DMS153 (cell line): ENCODE results near the gene CDY2B.
"Not testable (repeated sequence)": the region's sequence is repeated elsewhere in the genome, so short reads cannot be mapped to it uniquely, and the experiment has no call there.

ENCODE experiments used
- DNase-seq: peaks from one replicate; lab custom pipeline; 2025; lab: John Stamatoyannopoulos, UW

Gene CDY2B, protein sequence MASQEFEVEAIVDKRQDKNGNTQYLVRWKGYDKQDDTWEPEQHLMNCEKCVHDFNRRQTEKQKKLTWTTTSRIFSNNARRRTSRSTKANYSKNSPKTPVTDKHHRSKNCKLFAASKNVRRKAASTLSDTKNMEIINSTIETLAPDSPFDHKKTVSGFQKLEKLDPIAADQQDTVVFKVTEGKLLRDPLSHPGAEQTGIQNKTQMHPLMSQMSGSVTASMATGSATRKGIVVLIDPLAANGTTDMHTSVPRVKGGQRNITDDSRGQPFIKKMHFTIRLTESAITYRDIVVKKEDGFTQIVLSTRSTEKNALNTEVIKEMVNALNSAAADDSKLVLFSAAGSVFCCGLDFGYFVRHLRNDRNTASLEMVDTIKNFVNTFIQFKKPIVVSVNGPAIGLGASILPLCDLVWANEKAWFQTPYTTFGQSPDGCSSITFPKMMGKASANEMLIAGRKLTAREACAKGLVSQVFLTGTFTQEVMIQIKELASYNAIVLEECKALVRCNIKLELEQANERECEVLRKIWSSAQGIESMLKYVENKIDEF

DNA sequence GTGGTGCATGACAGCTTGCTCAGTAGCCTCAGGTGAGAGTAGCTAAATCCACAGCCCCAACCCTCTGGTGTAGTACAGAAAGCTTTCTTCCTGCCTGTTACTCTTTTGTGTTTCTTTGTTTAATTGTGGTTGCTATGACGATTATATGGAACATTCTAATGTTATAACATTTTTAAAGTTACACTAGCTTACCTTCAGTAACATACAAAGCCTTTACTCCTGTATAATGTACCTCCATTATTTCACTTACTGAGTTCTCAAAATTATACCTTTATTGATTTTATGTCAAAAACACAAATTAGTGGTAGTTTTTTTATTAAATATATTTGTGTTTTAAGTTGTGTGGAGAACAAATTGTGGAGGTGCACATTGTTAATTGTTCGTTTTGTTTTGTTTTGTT is at the start of gene CDY2B:
TSS of gene CDY2B (minus strand) at position 101 of the 400 bp plus-strand sequence. CDS start 328 bp downstream, outside the sequence.
- DNase-seq, result not testable (repeated sequence)

DNA sequence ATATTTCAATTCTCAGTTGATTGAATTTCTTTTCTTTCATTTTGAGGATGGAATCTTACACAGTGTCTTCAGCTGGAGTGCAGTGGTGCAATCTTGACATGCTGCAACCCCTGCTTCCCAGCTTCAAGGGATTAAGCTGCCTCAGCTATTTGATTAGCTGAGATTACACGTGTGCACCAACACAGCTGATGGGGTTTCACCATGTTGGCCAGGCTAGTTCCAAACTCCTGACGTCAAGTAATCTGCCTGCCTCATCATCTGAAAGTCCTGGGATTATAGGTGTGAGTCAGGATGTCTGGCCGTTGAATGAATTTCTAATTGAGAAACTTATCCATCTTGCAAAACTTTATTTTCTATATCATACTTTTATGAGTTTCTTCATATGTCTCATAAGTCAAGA is 28.0 kb upstream of the CDY2B start:
- DNase-seq, result not testable (repeated sequence)

DNA sequence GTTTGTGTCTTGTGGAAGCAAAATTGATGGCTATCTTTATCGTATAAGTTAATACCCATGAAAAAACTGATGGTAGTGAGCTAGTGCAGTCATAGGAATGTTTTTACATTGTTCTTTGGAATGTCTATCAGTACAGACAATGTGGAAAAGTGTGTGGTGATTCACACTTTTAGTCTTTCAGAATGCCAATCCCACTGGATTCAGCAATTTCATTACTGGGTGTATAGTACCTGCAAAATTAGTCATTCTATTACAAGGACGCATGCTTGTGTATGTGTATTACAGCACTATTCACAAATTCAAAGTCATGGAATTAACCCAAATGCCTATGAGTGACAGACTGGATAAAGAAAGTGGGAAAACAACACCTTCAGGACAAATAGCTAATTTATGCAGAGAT is 27.3 kb upstream of the CDY2B start:
- DNase-seq, result not testable (repeated sequence)

DNA sequence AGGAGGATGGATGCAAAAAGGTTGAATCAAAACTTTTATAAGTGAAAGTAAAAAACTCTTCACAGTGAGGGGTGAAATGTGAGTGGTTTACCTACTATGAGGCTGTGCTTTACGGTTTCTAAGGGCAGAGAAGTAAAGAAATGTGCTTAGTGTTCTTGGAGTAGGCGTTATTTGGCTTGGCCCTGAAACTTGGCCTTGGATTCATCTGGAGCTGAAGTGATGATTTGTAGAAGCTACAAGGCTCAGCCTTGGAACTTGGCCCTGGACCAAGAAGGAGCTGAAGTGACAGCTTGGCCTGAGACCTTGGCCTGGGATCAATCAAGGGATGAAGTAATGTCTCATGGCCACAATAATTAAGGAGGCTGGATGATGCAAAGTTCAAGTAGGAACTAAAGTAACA is 1.7 kb upstream of the CDY2B start:
- not testable (repeated sequence) for DNase-seq

DNA sequence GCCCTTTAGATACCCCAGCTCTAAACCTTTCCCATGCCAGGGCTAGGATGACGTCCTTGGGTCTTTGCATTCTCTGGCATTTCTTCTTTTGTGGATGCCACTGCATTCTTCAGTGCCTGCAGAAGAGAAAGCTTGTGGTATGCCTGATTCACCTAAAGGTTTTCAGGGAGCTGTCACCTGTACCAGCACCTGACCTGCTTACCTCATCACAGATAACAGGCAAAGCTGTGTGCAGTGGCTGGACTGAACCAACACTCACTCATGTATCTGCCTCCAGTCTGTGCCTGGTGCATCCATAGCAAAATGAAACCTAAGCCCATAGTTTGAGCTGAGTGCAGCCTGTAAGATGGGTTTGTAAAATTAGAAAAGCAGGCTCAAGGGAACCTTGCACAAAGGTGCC is 3.3 kb downstream of the CDY2B start:
- DNase-seq, result not testable (repeated sequence)

DNA sequence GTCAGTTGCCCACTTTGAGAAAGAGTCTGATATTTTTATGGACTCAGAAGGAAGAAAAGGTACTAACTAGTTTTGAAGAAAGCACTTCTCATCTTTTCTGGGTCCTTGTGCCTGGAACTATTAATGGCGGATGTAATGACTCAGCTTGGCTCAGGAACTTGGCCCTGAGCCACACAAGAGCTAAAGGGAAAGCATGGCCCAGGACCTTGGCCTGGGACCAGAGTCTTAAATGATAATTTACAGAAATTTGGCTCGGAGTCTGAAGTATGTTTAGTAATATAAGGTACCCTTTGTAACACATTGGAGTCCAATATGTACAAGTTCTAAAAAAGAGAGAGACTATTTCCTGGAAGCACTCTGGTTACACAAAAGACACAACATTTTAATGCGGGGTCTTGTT is 4.6 kb downstream of the CDY2B start:
- DNase-seq, result not testable (repeated sequence)

DNA sequence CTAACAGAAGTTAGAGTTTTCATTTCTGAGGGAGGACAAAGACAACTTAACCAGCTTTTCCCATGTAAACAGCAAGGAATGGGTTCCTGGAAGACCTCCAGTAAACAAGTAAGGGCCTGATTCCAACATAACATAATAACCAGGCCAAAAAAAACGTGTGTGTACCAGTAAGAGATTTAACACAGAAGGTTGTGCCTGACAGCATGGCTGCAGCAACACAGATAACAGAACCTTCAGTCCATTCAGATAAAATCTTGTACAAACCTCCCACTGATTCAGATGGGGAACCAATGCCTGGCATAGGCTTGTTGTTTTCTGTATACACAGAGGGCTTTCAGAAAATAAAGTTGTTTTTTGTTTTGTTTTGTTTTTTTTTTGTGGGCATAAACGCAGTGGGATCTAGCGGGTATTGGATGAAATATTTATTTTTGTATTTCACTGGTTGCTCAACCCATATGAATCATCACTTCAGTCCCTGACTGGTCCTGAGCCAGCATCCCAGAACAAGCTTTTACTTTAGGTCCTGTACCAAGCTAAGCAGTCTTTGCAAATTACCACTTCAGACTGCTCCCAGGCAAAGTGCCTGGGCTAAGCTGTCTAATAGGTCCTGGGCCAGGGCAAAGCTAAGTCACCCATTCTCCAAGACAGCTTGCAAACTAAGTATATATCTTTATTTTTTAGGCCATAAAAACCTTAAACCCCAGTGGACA is 8.7 kb downstream of the CDY2B start:
- DNase-seq, result not testable (repeated sequence)

DNA sequence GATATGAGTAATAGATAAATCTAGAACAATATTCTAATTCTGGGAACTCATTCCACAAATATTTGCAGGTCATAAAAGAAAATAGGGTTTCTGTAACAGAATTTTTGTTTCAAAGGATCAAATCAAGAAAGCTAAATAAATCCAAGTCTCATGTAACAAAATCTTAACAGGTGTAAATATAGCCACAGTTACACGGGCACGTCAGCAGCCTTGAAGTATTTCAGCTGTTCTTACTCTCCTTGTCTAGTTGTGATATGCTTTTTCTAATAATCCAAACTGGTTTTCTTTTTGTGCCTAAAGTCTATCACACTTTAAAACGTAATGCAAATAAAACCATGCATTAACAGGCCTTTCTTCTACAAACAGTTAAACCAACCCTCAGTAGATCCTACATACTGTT is 9.3 kb downstream of the CDY2B start:
- DNase-seq, result not testable (repeated sequence)

DNA sequence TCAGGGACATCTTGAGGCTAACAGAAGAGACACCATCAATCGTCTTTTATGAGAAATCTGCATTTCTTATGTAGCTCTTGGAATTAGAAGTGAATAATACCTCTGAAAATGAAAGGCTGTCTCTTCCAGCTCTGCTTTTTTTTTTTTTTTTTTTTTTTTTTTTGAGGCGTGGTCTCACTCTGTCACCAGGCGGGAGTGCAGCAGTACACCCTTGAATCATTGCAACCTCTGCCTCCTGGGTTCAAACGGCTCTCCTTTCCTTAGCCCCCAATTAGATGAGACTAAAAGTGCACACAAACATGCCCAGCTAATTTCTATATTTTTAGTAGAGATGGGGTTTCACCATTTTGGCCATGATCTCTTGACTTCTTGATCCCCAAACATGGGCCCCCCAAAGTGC is 12.2 kb downstream of the CDY2B start:
- DNase-seq, result not testable (repeated sequence)

DNA sequence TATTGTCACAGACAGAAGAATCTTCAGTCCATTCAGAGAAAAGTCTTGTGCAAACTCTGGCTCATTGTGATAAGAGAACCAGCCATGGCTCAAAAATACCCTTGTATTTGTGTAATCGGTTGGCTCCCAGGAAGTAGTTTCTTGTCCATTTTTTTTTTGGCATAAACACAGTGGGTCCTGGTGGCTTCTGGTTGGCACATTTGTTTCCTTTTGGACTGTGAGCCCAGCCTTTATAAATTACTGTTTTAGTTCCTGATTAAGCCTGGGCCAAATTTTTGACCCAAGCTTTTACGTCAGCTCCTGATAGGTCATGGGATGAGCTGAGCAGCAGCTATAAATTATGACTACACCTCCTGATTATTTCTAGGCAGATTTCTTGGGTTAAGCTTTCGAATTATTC is 19.4 kb downstream of the CDY2B start:
- not testable (repeated sequence) for DNase-seq

DNA sequence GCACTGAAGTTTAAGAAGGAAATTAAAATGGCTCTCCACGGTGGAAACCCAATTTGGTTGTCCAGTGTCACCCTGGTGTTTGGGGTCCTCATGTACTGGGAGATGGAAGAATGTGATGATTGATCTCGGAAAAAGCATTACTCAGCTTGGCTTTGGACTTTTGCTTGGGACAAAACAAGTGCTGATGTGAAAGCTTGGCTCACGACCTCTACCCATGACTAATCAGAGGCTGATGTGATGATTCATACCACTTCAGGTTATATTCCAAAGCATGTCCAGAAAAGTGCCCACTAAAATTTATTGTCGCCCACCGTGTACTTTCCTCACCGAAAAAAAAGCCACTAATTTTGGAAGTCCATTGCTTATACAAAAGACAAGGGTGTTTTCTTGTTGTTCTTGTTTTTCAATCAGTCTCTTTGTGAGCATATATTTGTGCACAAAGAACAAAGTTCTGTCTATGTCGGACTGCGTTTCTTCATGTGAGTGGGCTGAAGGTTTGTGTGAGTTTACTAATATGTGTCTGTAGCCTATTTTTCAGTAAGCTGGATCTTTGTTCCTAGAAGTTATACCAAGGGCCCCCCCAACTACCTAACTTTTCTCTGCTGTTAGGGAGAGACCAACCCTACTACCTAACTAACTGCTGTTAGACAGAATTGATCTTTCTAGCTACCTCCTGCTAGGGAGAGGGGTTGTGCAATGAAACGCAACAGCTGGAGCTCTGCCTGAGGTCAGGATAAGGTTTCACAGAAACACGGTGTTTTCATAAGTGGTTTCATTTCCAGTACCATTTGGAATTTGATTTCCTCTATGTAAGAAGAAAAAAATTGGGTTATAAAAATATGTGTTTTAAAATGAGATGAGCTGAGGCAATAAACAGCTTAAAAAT is 22.8 kb downstream of the CDY2B start:
- DNase-seq, result not testable (repeated sequence)

DNA sequence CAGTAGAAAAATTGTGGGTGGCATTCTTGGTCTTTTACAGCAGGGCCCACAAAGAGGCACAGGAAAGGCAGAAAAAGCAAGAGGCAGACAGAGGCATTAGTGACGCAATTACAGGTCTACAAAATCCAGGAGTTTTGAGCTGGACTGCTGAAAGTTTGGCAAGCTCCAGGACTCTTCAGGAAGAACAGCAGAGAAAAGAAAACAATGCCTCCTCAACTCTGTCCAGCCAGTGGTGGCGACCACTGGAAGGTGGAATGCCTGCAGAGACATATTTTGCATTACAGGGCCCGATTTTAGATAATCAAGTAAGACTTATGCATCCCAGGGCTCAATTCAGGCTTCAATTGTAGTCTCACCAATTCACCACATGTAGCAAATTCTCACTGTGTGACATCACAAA is 23.5 kb downstream of the CDY2B start:
- not testable (repeated sequence) for DNase-seq

DNA sequence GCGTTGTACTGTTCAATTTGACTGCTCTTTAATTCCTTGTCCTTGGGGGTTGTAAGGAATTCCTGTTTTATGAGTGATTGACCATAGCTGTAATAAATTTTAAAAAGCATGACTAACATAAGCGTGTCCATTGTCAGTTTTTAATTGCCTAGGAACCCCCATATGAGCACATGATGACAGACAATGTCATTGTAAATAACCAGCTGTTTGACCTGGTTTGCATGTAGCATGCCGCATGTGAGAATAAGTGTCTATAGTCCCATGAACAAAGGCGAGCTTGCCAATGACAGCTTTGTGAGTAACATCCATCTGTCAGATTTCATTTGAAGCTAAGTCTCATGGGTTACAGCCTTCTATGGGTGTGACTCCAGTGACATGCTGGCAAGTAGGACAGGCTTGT is 30.9 kb downstream of the CDY2B start:
- DNase-seq, result not testable (repeated sequence)

DNA sequence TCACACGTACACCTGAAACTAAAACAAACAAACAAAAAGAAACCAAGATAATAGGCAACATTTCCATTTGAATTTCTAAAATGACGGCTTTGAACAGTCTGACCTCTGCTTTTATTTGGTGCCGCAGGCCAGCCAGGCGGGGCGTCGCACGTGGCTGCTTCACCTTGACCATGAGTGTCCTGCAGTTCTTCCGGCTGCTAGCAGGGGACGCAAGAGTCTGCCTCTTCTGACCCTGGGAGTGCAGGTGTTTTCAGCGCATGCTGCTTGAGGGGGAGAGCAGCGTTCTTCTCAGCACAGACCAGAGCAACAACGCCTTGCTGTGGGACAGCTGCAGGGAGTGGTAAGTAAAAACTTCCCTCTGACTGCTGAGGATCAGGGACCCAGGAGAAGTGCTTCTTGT is 47.9 kb downstream of the CDY2B start:
- DNase-seq, result not testable (repeated sequence)
